Activated CD4-positive, alpha-beta T cell treated with anti-CD3 and anti-CD28 coated beads, Interleukin-2, amount 10 ng/mL, durations not matched to agents 24 days and 14 days (primary cell): ENCODE data around the gene DDX10. TPM values are rescaled to one million over a fixed set of nuclear protein-coding genes. Genes with fewer than 3 reads are reported as not detected.
A peak's percentile ranks its signal among the peaks of the same experiment; 100 is the strongest.
"Not testable (repeated sequence)": the region's sequence is repeated elsewhere in the genome, so short reads cannot be mapped to it uniquely, and the experiment has no call there.

ENCODE experiments used
- DNase-seq: peaks from one replicate; pipeline ENCODE4 v3.0.0; 2022
- H3K27ac Mint-ChIP-seq: one replicate; pipeline ENCODE4 v1.8.0; 2022; ENCODE audit warnings: mild to moderate bottlenecking, mixed read lengths
- H3K27me3 Mint-ChIP-seq: one replicate; pipeline ENCODE4 v1.8.0; 2022; ENCODE audit warnings: mixed read lengths
- H3K36me3 Mint-ChIP-seq: one replicate; pipeline ENCODE4 v1.8.0; 2022; ENCODE audit warnings: low read depth, mild to moderate bottlenecking, mixed read lengths
- H3K4me1 Mint-ChIP-seq: one replicate; pipeline ENCODE4 v1.8.0; 2021; ENCODE audit warnings: mixed read lengths
- H3K4me3 Mint-ChIP-seq: one replicate; pipeline ENCODE4 v1.8.0; 2022; ENCODE audit warnings: mild to moderate bottlenecking, moderate library complexity, mixed read lengths
- H3K9me3 Mint-ChIP-seq: one replicate; pipeline ENCODE4 v1.8.0; 2021; ENCODE audit warnings: mixed read lengths
- intact Hi-C: fragments of 100-400 bp; cut with micrococcal nuclease; formaldehyde crosslinking; loops from one replicate; pipeline ENCODE4 v1.15.1; 2023
- total RNA-seq: library from RNA; stranded (reverse); gene quantifications from 2 replicates; pipeline ENCODE4 v1.2.3, GENCODE V29; 2022

Gene DDX10
- total RNA-seq, 1 donor from 2014 or later = 71.6 TPM

DNA sequence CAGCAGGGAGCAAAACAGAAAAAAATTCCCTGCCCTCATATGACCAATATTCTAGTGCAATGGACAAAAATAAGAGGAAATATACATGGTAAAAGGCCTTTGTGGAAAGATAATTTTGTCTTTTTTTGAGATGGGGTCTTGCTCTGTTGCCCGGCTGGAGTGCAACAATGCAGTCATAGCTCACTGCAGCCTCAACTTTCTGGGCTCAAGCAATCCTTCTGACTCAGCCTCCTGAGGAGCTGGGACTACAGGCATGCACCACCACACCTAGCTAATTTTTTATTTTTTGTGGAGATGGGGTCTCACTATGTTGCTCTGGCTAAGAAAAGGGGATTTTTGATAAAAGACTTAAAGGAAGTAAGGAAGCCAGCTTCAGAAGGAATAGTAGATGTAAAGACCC, 25.7 kb upstream of the DDX10 start:
- peaks cover 28% of the 10 kb centered on the region for H3K27me3 Mint-ChIP-seq
- no peak for DNase-seq
- H3K4me3 Mint-ChIP-seq = no peak overlapping the region
- H3K4me1 Mint-ChIP-seq = no peaks in the 10 kb centered on the region
- no peak overlapping the region for H3K27ac Mint-ChIP-seq
- H3K9me3 Mint-ChIP-seq = no peaks in the 10 kb centered on the region
- H3K36me3 Mint-ChIP-seq = no peaks in the 10 kb centered on the region
- intact Hi-C loops = no loop called here

DNA sequence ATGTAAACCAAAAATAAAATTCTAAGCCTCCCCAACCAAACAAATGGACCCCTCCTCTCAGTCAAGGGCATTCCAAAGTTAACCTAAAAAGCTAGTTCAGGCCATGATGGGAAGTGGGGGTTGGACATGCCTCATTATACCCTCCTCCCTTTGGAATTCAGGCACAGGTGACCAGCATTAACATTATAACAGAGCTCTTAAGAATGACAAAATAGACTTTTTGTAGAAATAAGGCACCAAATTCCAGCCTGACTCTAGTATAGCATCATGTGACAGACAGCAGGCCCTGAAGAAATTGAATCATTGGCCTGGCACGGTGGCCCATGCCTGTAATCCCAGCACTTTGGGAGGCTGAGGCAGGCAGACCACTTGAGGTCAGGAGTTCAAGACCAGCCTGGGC, 23.1 kb upstream of the DDX10 start:
- H3K27ac Mint-ChIP-seq, H3K36me3 Mint-ChIP-seq, H3K9me3 Mint-ChIP-seq, H3K4me1 Mint-ChIP-seq, DNase-seq, H3K4me3 Mint-ChIP-seq: not testable (repeated sequence)
- intact Hi-C loops = loop anchor here (10.0 kb wide), 1 partner anchor 1077 kb away; the partner anchor contains the start of gene ALKBH8
- peaks cover 17% of the 10 kb centered on the region for H3K27me3 Mint-ChIP-seq

DNA sequence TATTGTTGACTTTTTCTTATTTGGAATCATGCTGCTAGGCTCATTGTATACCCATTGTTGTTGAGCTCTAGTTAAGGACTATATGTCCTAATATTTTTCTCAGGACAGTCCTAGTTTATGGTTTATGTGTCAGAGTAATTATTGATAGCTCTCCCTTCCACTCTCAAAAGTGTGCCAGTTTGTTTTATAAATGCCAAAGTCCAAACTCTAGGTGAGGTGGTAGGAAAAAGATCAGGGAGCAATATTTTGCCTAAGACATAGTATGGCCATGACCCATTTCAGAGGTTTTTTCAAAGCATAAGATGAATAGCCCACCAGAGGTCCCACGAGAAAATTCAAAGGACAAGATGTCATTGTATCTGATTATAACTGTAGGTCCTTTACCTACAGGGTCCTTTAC, 20.9 kb upstream of the DDX10 start:
- intact Hi-C loops = loop anchor here (10.0 kb wide), 1 partner anchor 1079 kb away; the partner anchor contains the start of gene ALKBH8
- no peaks in the 10 kb centered on the region for H3K36me3 Mint-ChIP-seq

DNA sequence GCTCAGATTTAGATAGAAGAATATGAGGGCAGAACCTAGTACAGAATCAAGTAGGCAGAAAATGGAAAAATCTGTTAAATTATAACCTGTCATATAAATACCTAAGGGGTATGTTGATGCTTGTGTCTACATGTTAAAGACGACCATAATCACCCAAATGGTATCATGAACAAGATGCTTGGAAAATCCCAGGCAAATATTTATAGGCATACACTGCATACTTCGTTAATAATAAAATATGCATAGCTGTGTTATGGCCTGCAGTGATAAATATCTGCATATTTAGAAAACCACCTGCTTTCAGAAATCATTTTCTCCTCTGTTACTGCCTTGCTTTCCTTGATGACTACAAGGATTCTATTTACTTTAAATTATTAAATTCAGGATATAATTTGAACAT, 18.9 kb upstream of the DDX10 start:
- no peak overlapping the region for H3K27ac Mint-ChIP-seq
- no peak for DNase-seq
- H3K4me1 Mint-ChIP-seq = no peaks in the 10 kb centered on the region
- no peak overlapping the region for H3K4me3 Mint-ChIP-seq
- H3K9me3 Mint-ChIP-seq = no peaks in the 10 kb centered on the region
- intact Hi-C loops = loop anchor here (5.0 to 10.0 kb wide), 3 partner anchors 304 to 1081 kb away; partner anchors contain the start of gene ALKBH8
- H3K27me3 Mint-ChIP-seq = peaks cover 8% of the 10 kb centered on the region
- H3K36me3 Mint-ChIP-seq = no peaks in the 10 kb centered on the region

More for the DNA sequence above, 20.9 kb upstream of the DDX10 start:
- DNase-seq = no peak
- no peak overlapping the region for H3K27ac Mint-ChIP-seq
- peaks cover 8% of the 10 kb centered on the region for H3K27me3 Mint-ChIP-seq
- H3K9me3 Mint-ChIP-seq = no peaks in the 10 kb centered on the region
- H3K4me3 Mint-ChIP-seq = no peak overlapping the region
- no peaks in the 10 kb centered on the region for H3K4me1 Mint-ChIP-seq

DNA sequence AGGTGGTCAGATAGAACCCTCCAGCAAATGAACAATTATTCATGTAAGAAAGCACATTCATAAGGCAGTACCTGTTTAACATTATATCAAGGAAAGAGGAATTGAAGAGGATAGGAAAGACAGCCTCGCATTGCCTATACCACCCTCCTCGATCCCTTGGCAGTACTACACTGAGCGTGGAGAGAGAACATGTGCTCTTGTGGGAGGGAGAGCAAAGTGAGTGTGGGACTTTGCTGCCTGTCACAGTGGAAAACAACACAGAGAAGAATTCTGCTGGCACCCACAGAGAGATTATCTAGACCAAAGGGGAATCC, 17.5 kb upstream of the DDX10 start:
- Mint-ChIP-seq H3K27ac (no peak overlapping the region), H3K4me1 (no peaks in the 10 kb centered on the region), H3K4me3 (no peak overlapping the region), H3K36me3 (no peaks in the 10 kb centered on the region), H3K9me3 (no peaks in the 10 kb centered on the region), H3K27me3 (peaks cover 11% of the 10 kb centered on the region)
- intact Hi-C loops = loop anchor here (5.0 to 10.0 kb wide), 3 partner anchors 305 to 1083 kb away; partner anchors contain the start of gene ALKBH8
- DNase-seq = no peak

DNA sequence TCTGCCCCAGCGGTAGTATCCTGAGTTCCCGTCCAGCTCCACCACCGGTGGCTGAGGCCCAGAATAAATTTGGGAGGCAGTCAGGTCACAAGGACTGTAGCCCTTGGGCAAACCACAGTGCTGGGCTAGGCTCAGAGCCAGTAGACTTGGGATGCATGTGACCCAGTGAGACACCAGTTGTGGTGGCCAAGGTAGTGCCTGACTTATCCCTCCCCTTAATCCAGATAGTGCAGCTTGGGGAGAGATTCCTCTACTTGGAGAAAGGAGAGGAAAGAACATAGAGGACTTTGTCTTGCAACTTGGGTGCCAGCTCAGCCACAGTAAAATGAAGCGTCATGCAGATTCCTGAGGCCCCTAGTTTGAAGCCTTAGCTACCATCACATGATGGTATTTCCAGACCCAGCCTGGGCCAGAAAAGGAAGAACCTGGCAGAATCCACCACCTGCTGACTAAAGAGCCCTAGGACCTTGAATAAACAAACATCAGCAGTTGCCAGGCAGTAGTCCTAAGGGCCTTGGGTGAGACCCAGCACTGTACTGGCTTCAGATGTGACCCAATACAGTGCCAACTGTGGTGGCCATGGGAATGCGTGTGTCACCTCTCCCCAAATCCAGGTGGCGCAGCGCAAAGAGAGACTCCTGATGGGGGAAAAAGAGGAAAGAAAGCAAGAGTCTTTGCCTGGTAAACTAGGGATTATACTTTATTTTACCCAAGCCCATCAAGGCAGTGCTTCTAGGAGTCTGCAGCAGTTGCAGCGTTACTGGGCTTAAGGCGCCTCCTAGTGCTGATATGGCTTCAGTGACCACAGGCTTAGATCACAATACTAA, 17.0 kb upstream of the DDX10 start:
- Mint-ChIP-seq H3K4me3 (no peak overlapping the region), H3K9me3 (no peaks in the 10 kb centered on the region), H3K4me1 (no peaks in the 10 kb centered on the region), H3K27me3 (peaks cover 12% of the 10 kb centered on the region), H3K36me3 (no peaks in the 10 kb centered on the region), H3K27ac (no peak overlapping the region)
- intact Hi-C loops = loop anchor here (1.0 to 10.0 kb wide), 8 partner anchors 181 to 1083 kb away; partner anchors contain the start of genes ALKBH8, ATM, C11orf65 and CUL5
- peak; percentile 89 for DNase-seq

DNA sequence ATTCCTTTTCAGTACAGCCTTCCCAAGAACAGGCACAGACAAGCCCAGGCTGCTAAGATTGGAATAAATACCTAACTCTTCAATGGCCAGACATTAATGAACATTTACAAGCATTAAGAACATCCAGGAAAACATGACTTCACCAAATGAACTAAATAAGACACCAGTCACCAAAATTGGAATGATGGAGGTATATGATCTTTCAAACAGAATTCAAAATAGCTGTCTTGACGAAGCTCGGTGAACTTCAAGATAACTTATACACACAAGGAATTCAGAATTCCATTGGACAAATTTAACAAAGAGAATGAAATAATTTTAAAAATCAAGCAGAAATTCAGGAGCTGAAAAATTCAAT, 16.4 kb upstream of the DDX10 start:
- H3K27ac Mint-ChIP-seq = no peak overlapping the region
- H3K27me3 Mint-ChIP-seq = peaks cover 14% of the 10 kb centered on the region
- H3K4me1 Mint-ChIP-seq = no peaks in the 10 kb centered on the region
- DNase-seq = no peak
- intact Hi-C loops = loop anchor here (1.0 to 10.0 kb wide), 8 partner anchors 181 to 1084 kb away; partner anchors contain the start of genes ALKBH8, ATM, C11orf65 and CUL5
- no peak overlapping the region for H3K4me3 Mint-ChIP-seq
- no peaks in the 10 kb centered on the region for H3K36me3 Mint-ChIP-seq
- no peaks in the 10 kb centered on the region for H3K9me3 Mint-ChIP-seq

DNA sequence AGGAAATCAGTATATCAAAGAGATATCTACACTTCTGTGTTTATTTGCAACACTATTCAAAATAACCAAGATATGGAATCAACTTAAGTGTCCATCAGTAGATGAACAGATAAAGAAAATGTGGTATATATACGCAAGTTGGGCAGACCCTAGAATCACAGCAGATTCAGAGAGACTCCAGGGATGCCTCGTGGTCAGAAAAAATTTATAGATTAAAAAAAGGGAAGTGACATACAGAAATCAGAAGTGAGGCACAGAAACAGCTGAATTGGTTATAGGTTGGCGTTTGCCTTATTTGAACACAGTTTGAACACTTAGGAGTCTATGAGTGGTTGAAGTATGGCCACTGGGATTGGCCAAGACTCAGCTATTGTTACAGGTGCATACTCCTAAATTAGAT, 10.8 kb upstream of the DDX10 start:
- intact Hi-C loops = loop anchor here (10.0 kb wide), 1 partner anchor 909 kb away; no protein-coding TSS in a partner anchor
- not testable (repeated sequence) for H3K36me3 Mint-ChIP-seq, H3K4me1 Mint-ChIP-seq, H3K27ac Mint-ChIP-seq, H3K4me3 Mint-ChIP-seq, H3K9me3 Mint-ChIP-seq
- H3K27me3 Mint-ChIP-seq = peaks cover 33% of the 10 kb centered on the region
- DNase-seq = peak; percentile 34

DNA sequence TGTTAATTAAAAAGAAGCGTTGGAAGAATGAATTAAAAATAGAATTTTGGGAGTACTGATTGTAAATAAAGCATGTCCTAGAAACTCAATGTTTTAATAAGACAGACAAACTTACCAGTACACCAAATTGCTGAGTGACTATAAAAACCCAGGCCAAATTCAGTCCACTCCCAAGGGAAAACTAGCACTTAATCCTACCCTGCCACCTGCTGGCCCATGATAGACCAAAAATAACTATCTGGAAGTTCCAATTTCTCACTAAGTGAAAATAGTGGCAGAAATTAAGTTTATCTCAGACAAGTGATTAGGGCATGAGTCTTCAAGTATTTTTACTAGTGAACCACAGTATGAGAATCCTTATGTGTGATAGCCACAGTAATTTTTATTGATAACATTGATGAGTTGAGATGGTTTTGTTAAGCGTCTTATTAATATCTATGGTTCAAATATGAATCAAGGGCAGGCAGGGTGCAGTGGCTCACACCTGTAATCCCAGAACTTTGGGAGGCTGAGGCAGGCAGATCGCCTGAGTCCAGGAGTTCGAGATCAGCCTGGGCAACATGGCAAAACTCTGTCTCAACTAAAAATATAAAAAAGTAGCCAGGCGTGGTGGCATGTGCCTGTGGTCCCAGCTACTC, 9.8 kb upstream of the DDX10 start:
- no peak overlapping the region for H3K4me3 Mint-ChIP-seq
- peak; percentile 82 for DNase-seq
- no peaks in the 10 kb centered on the region for H3K36me3 Mint-ChIP-seq
- no peaks in the 10 kb centered on the region for H3K4me1 Mint-ChIP-seq
- intact Hi-C loops = loop anchor here (10.0 kb wide), 1 partner anchor 910 kb away; no protein-coding TSS in a partner anchor
- no peaks in the 10 kb centered on the region for H3K9me3 Mint-ChIP-seq
- H3K27ac Mint-ChIP-seq = no peak overlapping the region
- H3K27me3 Mint-ChIP-seq = peaks cover 29% of the 10 kb centered on the region

DNA sequence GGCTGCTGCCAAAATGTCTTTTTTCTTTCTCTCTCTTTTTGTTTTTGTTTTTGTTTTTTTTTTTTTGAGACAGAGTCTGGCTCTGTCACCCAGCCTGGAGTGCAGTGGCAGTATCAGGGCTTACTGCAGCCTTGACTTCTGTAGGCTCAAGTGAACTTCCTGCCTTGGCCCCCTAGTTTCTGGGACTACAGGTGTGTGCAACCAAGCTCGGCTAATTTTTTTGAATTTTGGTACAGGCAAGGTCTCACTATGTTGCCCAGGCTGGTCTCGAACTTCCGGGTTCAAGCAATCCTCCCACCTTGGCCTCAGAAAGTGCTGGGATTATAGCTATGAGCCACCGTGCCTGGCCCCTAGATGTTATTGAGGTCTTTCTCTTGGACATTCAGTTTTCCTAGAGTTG, 2.2 kb upstream of the DDX10 start:
- Mint-ChIP-seq H3K9me3 (no peaks in the 10 kb centered on the region), H3K4me3 (no peak overlapping the region), H3K27ac (no peak overlapping the region), H3K36me3 (peaks cover 15% of the 10 kb centered on the region), H3K27me3 (peaks cover 14% of the 10 kb centered on the region), H3K4me1 (peaks cover 26% of the 10 kb centered on the region)
- intact Hi-C loops = no loop called here
- no peak for DNase-seq

DNA sequence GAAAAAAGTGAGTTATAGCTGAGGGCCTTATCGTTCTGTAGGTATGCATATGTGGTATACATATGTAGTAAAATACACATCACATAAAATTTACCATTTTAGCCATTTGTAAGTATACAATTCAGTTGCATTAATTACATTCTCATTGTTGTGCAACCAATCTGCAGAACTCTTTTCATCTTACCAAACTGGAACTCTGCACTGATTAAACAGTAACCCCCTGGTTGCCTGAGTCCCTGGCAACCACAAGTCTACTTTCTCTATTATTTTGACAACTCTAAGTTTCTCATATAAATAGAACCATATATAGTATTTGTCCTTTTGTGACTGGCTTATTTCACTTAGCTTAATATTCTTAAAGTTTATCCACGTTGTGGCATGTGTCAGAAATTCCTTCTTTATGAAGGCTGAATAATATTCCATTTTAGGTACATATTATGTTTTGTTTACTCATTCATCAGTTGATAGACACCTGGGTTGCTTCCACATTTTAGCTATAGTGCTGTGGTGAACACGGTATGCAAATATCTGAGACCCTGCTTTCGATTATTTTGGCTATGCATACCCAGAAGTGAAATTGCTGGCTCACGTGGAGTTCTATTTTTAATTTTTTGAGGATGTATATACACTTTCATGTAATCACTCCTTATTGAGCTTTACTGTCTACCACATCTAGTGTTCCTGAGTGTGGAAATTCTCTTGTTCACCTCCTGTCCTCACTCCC, 1.6 kb upstream of the DDX10 start:
- no peak for DNase-seq
- peaks cover 11% of the 10 kb centered on the region for H3K27me3 Mint-ChIP-seq
- peaks cover 18% of the 10 kb centered on the region for H3K36me3 Mint-ChIP-seq
- no peak overlapping the region for H3K27ac Mint-ChIP-seq
- intact Hi-C loops = no loop called here
- no peaks in the 10 kb centered on the region for H3K9me3 Mint-ChIP-seq
- peaks cover 29% of the 10 kb centered on the region for H3K4me1 Mint-ChIP-seq
- no peak overlapping the region for H3K4me3 Mint-ChIP-seq

DNA sequence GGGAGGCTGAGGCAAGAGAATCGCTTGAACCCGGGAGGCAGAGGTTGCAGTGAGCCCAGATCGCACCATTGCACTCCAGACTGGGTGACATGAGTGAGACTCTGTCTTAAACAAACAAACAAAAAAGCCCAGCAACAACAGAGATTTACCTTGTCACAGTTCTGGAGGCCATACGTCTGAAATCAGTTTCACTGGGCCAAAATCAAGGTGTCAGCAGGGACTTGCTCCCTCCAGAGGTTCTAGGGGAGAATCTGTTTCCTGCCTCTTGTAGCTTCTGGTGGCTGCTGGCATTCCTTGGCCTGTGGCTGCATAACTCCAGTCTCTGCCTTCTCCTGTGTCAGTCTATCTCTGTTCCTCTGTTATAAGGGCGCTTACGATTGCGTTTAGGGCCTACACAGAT, 1.5 kb downstream of the DDX10 start:
- Mint-ChIP-seq H3K36me3 (peaks cover 27% of the 10 kb centered on the region), H3K27me3 (peaks cover 3% of the 10 kb centered on the region), H3K4me3 (peak overlapping the region; percentile 97), H3K4me1 (peaks cover 38% of the 10 kb centered on the region), H3K9me3 (no peaks in the 10 kb centered on the region), H3K27ac (peak overlapping the region; percentile 71)
- DNase-seq = peak; percentile 57
- intact Hi-C loops = loop anchor here (5.0 kb wide), 1 partner anchor 444 kb away; the partner anchor contains the start of genes ATM and NPAT

DNA sequence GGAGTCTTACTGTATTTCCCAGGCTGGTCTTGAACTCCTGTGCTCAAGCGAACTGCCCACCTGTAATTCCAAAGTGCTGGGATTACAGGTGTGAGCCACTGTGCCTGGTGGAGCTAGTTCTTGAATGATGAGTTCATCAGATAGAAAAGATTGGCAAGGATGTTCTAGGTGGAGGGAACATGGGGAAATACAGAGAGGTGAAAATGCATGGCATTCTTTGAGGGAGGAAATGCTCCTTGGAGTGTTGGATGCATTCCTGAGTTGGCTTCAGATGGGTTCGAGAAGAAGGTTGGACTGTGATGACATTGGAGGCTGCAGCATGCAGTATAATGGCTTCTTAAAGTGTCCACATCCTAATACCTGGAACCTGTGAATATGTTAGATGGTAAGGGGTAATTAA, 4.4 kb downstream of the DDX10 start:
- Mint-ChIP-seq H3K4me1 (peaks cover 42% of the 10 kb centered on the region), H3K4me3 (no peak overlapping the region), H3K27me3 (peaks cover 2% of the 10 kb centered on the region), H3K9me3 (no peaks in the 10 kb centered on the region), H3K36me3 (peaks cover 35% of the 10 kb centered on the region), H3K27ac (no peak overlapping the region)
- no peak for DNase-seq
- intact Hi-C loops = loop anchor here (5.0 kb wide), 1 partner anchor 447 kb away; the partner anchor contains the start of genes ATM and NPAT
